HepG2 (cell line): ENCODE measurements around the gene LGI4.

ENCODE experiments used
- BORCS8-MEF2B ChIP-seq: sonication (generic); formaldehyde crosslinking; IDR thresholded peaks from 2 replicates; pipeline ENCODE4 v1.8.0; 2022; ENCODE audit warnings: mild to moderate bottlenecking, missing genetic modification reagents
- CHCHD3 ChIP-seq: sonication (generic); formaldehyde crosslinking; IDR thresholded peaks from 2 replicates; pipeline ENCODE4 v1.8.0; 2022; ENCODE audit warnings: mild to moderate bottlenecking, missing genetic modification reagents, moderate library complexity
- ESRRA ChIP-seq: sonication (generic); formaldehyde crosslinking; IDR thresholded peaks from 2 replicates; pipeline ENCODE4 v1.5.1; 2020; ENCODE audit warnings: mild to moderate bottlenecking, low read depth, missing genetic modification reagents
- FOXC1 ChIP-seq: sonication (generic); formaldehyde crosslinking; IDR thresholded peaks from 2 replicates; pipeline ENCODE4 v1.8.0; 2022; ENCODE audit warnings: mild to moderate bottlenecking, missing genetic modification reagents, borderline replicate concordance
- JUN ChIP-seq: sonication (generic); formaldehyde crosslinking; IDR thresholded peaks from 2 replicates; pipeline ENCODE4 v1.4.0; 2020; ENCODE audit warnings: mild to moderate bottlenecking, missing genetic modification reagents
- LCORL ChIP-seq, 2 experiments: fragments of 450-650 bp in 1 of 2; sonication (generic) in 1 of 2; formaldehyde crosslinking in 1 of 2; IDR thresholded peaks; 2 replicates each; pipeline versions ENCODE4 v1.5.0 to v1.6.1; 2017 to 2020; ENCODE audit warnings: antibody characterized with exemption in 1 of 2, missing genetic modification reagents in 1 of 2
- POLR2AphosphoS5 ChIP-seq: IDR thresholded peaks from 2 replicates; pipeline ENCODE4 v1.6.1; 2012; ENCODE audit warnings: low read depth, low read length
- SP1 ChIP-seq, 2 experiments: fragments of 450-650 bp in 1 of 2; sonication (generic) in 1 of 2; formaldehyde crosslinking in 1 of 2; IDR thresholded peaks; 2 replicates each; pipeline versions ENCODE4 v1.4.0 to v1.6.1; 2016 to 2020; ENCODE audit warnings: missing genetic modification reagents in 1 of 2
- TBP ChIP-seq: sonication (generic); formaldehyde crosslinking; IDR thresholded peaks from 2 replicates; pipeline ENCODE4 v1.5.0; 2020; ENCODE audit warnings: missing genetic modification reagents
- ZNF136 ChIP-seq: sonication (generic); formaldehyde crosslinking; IDR thresholded peaks from 2 replicates; pipeline ENCODE4 v1.8.1; 2022; ENCODE audit warnings: low read depth, mild to moderate bottlenecking, moderate library complexity, missing genetic modification reagents
- ZNF562 ChIP-seq: sonication (generic); formaldehyde crosslinking; IDR thresholded peaks from 2 replicates; pipeline ENCODE4 v1.8.0; 2022; ENCODE audit warnings: missing genetic modification reagents, borderline replicate concordance
- TF ChIP-seq, protein P1 (sequence below): IDR thresholded peaks from 2 replicates; pipeline ENCODE4 v1.6.1; 2016; ENCODE audit warnings: low read depth
- TF ChIP-seq, protein P2 (sequence below): sonication (generic); formaldehyde crosslinking; IDR thresholded peaks from 2 replicates; pipeline ENCODE4 v1.5.1; 2020; ENCODE audit warnings: mild to moderate bottlenecking, missing genetic modification reagents

DNA sequence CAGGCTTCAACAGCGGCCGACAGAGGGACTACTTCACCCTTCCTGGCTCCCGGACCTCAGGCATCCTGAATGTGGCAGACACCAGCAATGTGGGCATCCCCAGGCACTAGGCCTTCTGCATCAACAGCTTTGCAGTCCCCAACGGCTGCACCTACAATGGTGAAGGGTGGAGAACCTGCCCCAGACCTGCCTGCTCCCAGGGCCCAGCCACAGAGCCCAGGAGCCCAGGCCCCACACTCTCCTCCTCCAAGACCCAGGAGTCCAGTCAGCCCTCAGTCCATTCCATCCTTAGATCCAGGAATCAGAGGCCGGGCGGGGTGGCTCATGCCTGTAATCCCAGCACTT lies 58.9 kb downstream of the LGI4 start:
- TF ChIP-seq, protein P1, sequence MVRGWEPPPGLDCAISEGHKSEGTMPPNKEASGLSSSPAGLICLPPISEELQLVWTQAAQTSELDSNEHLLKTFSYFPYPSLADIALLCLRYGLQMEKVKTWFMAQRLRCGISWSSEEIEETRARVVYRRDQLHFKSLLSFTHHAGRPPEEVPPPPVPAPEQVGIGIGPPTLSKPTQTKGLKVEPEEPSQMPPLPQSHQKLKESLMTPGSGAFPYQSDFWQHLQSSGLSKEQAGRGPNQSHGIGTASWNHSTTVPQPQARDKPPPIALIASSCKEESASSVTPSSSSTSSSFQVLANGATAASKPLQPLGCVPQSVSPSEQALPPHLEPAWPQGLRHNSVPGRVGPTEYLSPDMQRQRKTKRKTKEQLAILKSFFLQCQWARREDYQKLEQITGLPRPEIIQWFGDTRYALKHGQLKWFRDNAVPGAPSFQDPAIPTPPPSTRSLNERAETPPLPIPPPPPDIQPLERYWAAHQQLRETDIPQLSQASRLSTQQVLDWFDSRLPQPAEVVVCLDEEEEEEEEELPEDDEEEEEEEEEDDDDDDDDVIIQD: no peak
- no peak for TF ChIP-seq SP1 (IDR thresholded peaks at IDR 0.05)
- TF ChIP-seq SP1 (CRISPR knock-in tag; IDR thresholded peaks at IDR 0.05): no peak
- no peak for TF ChIP-seq ESRRA
- no peak for TF ChIP-seq JUN (CRISPR knock-in tag)
- TF ChIP-seq POLR2AphosphoS5: no peak
- TF ChIP-seq TBP (CRISPR knock-in tag): no peak
- no peak for TF ChIP-seq ZNF136 (CRISPR knock-in tag)
- TF ChIP-seq CHCHD3 (CRISPR knock-in tag): no peak
- no peak for TF ChIP-seq ZNF562 (CRISPR knock-in tag)
- TF ChIP-seq LCORL (IDR thresholded peaks at IDR 0.05): no peak
- TF ChIP-seq LCORL (CRISPR knock-in tag; IDR thresholded peaks at IDR 0.05): no peak
- TF ChIP-seq BORCS8-MEF2B (CRISPR knock-in tag): no peak
- TF ChIP-seq, protein P2, sequence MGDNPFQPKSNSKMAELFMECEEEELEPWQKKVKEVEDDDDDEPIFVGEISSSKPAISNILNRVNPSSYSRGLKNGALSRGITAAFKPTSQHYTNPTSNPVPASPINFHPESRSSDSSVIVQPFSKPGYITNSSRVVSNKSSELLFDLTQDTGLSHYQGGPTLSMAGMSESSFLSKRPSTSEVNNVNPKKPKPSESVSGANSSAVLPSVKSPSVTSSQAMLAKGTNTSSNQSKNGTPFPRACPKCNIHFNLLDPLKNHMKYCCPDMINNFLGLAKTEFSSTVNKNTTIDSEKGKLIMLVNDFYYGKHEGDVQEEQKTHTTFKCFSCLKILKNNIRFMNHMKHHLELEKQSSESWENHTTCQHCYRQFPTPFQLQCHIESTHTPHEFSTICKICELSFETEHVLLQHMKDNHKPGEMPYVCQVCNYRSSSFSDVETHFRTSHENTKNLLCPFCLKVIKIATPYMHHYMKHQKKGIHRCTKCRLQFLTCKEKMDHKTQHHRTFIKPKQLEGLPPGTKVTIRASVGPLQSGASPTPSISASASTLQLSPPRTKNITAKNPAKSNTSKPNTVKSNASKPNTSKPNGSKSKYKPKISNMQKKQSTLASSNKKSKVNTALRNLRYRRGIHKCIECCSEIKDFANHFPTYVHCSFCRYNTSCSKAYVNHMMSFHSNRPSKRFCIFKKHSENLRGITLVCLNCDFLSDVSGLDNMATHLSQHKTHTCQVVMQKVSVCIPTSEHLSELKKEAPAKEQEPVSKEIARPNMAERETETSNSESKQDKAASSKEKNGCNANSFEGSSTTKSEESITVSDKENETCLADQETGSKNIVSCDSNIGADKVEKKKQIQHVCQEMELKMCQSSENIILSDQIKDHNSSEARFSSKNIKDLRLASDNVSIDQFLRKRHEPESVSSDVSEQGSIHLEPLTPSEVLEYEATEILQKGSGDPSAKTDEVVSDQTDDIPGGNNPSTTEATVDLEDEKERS (CRISPR knock-in tag): no peak
- no peak for TF ChIP-seq FOXC1
